ENCODE measurements around the gene PTPRG.

The PTPRG gene

DNA sequence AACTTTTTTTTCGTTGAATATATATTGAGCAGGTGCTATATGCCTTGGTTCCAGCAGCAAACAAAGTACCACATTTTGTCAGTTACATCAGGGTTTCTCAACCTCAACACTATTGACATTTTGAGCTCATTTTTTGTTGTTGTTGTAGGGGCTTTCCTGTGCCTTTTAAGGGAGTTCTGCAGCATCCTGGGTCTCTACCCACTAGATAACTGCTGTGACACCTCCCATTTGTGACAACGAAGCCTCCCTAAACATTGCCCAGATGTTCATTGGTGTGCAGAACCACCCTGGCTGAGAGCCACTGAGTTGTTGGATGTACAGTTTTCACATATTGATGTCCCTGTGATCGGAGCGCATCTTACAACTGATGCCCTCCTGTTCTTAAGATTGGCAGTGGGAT is 382.6 kb downstream of the PTPRG start:
- no peak for DNase-seq

GRCh38 chr3:61944726-61945125 is 383.4 kb downstream of the PTPRG start:
- no peak for DNase-seq

- DNase-seq, result no peak
Measured at GRCh38 chr3:61945657-61946056, 384.3 kb downstream of the PTPRG start.

- no peak for DNase-seq
Measured at GRCh38 chr3:61946570-61947324, 385.4 kb downstream of the PTPRG start.

GRCh38 chr3:61947456-61947855 is 386.1 kb downstream of the PTPRG start:
- no peak for DNase-seq

- DNase-seq, result no peak
Measured at GRCh38 chr3:61948699-61949305, 387.4 kb downstream of the PTPRG start.

DNA sequence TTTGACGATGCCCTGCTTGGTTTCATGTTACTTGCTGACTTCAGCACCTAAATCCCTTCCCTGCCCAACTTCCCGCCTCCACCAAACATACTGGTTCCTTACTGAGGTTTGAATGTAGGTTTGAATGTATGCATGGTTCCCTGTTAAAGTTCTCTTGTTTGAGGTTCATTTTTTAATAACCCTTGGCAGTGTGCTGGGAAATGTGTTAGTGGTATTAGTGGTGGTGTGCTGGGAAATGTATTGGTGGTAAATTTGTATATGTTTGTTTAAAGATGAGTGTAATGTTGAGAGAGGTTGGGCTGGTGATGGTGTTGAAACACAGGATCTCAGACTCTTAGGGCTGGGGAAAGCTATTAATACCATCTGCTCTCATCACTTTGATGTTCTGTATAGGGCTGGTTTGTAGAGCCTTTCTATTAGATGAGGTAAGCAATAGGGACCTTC is 392.7 kb downstream of the PTPRG start:
- DNase-seq, result peak; percentile 43

GRCh38 chr3:61955483-61955882 is 394.1 kb downstream of the PTPRG start:
- no peak for DNase-seq

GRCh38 chr3:61956236-61956635 is 394.9 kb downstream of the PTPRG start:
- no peak for DNase-seq

DNA sequence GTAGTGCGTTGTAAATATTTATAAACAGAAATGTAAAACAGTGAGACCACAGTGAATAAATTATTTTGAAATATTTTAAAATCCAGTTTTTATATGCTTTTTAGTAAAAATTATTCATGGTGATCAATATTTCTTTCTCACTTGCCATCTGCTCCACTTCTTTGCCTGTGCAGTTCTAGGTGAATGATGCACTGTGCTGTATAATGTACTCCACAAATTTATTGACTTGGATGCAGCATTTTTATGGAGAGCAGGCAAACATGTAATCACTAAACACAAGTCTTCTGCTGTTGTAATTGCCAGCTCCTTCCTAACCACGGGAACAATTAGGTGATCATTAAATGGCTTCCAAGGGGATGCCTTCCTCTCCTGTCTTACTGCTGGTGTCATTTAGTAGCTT is 395.9 kb downstream of the PTPRG start:
- no peak for DNase-seq

DNA sequence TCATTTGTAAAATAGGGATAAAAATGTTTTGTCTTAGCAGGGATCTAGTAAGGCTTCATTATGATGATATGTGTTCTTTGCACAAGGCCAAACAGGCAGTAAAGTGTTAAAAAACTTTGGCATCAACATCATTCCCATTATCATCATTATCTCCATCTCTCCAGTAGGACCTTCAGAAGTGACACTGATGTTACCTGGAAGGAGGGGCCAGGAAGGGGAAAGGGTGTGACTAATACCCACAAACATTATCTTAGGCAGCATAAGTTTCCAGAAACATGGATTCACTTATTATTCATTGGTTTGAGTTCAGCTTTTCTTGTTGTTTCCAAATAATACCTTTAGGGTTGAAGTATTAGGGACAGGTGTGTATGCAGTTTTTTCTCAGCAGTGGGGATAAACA is 399.6 kb downstream of the PTPRG start:
- DNase-seq, result no peak

DNA sequence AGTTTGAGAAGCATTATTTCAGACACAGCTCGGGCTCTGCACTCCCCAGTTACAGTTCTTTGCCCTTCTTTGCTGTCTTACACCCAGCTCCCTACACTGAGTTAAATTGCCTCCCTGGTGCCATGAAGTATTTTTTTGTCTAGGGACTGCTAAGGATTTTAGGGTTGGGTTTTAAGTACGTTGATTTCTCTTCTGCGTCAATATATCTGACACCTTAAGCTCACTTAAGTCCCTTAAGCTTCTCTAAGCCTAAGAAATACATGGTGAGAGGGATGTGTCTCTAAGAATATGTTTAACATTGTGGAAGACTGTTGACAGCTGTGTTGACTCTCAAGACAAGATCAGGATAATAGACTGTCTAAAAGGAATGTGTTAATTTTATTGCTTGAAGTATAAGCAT is 400.5 kb downstream of the PTPRG start:
- DNase-seq, result no peak

- no peak for DNase-seq
Measured at GRCh38 chr3:61964566-61964965, 403.2 kb downstream of the PTPRG start.

DNA sequence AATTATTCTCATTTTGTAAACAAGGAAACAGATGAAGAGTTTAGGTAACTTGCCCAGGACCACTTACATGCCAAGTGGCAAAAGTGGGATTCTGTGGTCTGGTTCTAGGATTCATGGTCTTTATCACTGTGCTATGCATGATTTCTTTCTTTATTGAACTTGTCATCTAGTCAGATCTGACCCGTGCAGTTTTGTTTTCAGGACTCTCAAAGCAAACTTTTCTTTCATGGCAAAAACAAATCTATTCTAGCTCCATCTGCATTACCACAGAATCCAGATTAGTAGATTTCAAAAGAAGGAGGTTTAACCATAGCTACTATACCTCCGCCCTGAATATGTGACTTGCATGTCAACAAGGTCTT is 404.4 kb downstream of the PTPRG start:
- no peak for DNase-seq

DNA sequence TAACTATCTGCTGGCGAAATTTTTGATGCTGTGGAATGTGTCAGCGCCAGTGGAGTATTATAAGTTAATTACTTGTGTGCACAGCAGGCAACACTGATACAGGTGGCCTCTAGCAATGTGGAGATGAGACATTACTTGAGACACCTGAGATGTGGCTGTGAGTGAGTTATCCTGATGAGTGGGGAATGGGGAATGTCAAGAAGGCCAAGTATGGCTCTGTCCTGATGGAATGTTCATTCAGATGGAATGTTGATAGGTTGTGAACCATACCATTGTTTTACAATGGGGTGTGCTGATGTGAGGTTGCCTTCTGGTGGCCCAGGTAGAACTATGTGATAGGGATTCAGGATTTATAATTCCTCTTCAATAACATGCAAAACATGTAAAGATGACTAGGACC is 404.8 kb downstream of the PTPRG start:
- no peak for DNase-seq

DNA sequence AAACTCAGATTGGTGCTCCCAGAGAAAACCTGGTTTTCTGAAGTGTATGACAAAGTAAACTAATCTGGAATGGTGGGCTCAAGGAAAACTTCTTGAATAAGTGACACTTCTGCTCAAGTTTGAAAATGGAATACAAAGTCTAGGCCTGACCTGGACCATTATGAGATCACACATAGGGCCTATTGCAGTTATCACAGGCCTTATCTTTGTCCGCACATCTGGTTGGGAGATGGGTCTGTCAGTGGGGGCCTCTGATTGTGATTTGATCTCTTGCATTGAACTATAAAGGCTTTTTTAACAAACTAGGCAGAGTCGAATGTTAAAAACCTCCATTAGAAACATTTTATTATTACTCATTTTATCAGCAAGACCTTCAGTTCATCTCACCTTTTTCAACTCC is 405.6 kb downstream of the PTPRG start:
- DNase-seq, result no peak

DNA sequence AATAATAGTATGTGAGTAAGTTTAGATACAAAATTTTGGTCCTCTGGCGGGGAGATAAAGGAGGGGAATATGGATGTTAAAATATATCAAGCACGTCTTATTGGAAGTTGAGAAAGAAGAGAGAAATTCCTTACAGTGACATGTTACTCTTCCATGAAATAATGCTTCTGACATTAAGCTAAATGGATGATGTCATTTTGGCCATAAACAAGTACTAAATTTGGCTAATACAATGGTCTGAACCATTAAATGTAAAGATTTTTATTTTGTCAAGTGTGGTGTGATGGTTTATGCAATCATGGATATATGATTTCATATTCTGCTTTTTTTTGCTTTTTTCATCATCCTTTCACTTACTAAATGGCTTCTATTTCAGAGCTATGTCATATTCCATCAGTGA is 406.6 kb downstream of the PTPRG start:
- DNase-seq, result no peak

GRCh38 chr3:61974662-61975061 is 413.3 kb downstream of the PTPRG start:
- no peak for DNase-seq

- DNase-seq, result no peak
Measured at GRCh38 chr3:61975199-61975598, 413.8 kb downstream of the PTPRG start.

DNA sequence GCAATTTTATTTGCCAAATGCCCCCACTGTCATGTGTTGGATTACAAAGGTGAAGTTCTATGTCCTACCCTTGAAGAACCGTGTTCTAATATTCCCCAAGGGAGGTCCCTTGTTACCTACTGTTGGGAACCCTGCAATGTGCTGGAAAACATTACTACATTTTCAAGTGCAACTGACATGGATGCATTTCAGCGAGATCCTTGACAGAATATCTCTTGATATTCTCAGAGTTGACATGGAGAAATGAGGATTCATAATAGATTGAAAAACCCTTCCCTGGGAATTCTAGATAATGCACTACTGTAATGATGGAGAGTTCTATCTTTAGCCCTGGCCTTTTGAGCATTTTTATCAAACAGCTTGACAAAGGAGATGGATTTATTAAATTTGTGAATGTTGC is 414.6 kb downstream of the PTPRG start:
- DNase-seq, result no peak

GRCh38 chr3:61978460-61979419 is 417.4 kb downstream of the PTPRG start:
- no peak for DNase-seq

GRCh38 chr3:61979638-61980037 is 418.3 kb downstream of the PTPRG start:
- no peak for DNase-seq

DNA sequence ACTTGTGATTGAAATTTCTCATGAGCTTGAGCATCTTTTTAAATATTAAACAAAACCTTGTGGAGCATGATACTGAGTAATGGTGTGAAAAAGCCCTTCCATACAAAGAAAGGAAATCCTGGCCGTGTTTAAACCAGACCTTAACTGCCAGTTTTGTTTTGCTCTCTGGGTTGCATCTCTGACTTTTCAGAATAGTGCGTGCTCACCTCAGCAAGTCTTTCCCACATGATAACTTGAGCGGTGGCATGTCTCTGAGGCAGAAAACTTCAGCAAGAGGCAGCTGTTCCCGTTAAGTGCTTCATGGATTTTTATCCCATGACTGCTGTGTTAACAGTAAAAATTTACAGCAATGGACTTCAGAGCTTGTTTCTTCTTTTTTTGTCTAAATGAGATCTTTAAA is 418.7 kb downstream of the PTPRG start:
- no peak for DNase-seq

GRCh38 chr3:61981060-61981459 is 419.7 kb downstream of the PTPRG start:
- no peak for DNase-seq

All from NCI-H510A treated with DMSO at 0.1 percent for 48 hours (cell line).